ENCODE measurements around the gene MSH2.
"Not testable (repeated sequence)": the region's sequence is repeated elsewhere in the genome, so short reads cannot be mapped to it uniquely, and the experiment has no call there.

Gene MSH2

DNA sequence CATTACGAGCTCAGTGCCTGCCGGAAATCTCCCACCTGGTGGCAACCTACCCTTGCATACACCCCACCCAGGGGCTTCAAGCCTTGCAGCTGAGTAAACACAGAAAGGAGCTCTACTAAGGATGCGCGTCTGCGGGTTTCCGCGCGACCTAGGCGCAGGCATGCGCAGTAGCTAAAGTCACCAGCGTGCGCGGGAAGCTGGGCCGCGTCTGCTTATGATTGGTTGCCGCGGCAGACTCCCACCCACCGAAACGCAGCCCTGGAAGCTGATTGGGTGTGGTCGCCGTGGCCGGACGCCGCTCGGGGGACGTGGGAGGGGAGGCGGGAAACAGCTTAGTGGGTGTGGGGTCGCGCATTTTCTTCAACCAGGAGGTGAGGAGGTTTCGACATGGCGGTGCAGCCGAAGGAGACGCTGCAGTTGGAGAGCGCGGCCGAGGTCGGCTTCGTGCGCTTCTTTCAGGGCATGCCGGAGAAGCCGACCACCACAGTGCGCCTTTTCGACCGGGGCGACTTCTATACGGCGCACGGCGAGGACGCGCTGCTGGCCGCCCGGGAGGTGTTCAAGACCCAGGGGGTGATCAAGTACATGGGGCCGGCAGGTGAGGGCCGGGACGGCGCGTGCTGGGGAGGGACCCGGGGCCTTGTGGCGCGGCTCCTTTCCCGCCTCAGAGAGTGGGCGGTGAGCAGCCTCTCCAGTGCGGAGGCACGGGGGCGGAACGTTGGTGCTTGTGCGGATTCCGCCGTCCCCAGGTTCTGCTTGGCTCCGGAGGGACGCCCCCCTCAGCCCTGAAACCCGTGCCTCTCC, at the start of gene MSH2:
TSS of gene MSH2 (plus strand) at position 352 of the 804 bp plus-strand sequence. CDS start at position 388, 36 bp downstream.
- peak; percentile 57 to 62 for DNase-seq (ENCODE audit: low read depth in 2 of 2)

DNA sequence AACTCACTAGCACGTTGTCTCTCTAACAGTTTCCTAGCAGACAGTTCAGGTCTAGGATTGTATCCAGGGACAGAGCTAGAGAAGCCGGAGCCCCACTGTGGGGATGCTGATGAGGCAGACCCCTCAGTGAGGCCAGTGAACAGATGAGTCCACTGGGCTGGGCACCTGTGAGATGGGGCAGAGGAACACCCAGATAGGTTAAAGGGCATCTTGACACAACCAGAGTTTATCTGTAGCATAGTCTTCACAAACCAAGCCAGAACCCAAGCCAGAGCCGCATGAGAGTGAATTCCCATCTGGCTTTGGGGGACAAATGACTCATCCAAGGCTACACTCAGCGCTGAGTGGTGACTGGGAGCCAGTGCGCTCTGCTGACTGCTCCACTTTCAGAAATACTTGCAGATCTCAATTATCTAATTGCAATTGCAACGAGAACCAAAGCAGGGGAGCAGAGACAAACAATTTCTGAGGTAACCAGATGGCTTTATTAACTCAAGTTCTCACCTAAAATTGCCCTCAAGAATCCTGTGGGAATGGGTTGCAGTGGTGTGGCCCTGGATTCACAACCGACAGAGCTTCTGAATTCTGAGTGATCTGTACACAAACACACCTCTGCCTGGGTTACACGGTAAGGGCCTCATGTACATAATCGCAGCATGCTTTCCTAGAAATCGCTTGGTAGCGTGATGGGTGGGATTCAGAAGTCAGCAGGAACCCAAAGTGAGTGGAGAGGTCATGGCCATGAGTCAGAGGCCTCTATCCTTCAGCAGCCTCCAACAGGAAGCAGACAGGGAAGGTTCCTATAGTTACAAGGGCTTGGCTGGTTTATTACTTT, 48.7 kb upstream of the MSH2 start:
- no peak for DNase-seq (ENCODE audit: low read depth in 2 of 2)

- no peak for DNase-seq (ENCODE audit: low read depth in 2 of 2)
Measured at GRCh38 chr2:47354848-47355204, 48.1 kb upstream of the MSH2 start.

DNA sequence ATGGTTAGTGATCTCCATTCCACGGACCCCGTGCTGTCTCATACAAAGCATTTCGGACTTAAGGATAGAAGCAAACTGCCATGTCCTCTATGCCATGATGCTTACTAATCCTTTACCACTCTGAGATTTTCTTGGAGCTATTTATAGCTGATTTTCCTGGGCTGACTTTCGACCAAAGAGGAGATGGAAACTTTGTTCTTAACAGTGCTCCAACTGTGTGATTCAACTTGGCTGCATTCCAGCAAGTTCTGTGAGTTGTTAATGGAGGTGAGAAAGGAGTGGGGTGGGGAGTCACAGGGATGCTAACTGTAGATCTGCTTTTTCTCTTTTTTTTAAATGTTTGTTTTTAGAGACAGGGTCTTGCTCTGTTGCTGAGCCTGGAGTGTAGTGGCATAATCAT, 45.5 kb upstream of the MSH2 start:
- peak; percentile 28 to 39 for DNase-seq (ENCODE audit: low read depth in 2 of 2)

- no peak for DNase-seq (ENCODE audit: low read depth in 2 of 2)
Measured at GRCh38 chr2:47359375-47359868, 43.5 kb upstream of the MSH2 start.

- no peak for DNase-seq (ENCODE audit: low read depth in 2 of 2)
Measured at GRCh38 chr2:47360283-47360682, 42.7 kb upstream of the MSH2 start.

DNA sequence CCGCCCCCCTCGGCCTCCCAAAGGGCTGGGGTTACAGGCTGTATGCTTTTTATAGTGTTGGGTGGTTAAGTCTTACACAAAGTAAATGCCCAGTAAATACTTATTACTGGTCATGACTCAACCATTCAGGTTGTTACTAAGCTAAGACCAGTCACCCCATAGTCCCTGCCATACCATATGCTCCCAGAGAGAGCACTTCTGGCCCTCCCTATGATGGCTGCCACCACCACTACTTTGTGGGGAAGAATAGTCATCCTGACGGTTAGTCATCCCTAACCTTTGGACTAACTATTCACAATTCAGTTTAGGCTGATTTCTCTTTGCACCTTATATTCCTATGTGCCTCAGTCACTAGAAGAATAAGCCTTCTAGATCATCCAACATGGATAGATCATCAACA, 42.0 kb upstream of the MSH2 start:
- DNase-seq (ENCODE audit: low read depth in 2 of 2), result no peak

DNA sequence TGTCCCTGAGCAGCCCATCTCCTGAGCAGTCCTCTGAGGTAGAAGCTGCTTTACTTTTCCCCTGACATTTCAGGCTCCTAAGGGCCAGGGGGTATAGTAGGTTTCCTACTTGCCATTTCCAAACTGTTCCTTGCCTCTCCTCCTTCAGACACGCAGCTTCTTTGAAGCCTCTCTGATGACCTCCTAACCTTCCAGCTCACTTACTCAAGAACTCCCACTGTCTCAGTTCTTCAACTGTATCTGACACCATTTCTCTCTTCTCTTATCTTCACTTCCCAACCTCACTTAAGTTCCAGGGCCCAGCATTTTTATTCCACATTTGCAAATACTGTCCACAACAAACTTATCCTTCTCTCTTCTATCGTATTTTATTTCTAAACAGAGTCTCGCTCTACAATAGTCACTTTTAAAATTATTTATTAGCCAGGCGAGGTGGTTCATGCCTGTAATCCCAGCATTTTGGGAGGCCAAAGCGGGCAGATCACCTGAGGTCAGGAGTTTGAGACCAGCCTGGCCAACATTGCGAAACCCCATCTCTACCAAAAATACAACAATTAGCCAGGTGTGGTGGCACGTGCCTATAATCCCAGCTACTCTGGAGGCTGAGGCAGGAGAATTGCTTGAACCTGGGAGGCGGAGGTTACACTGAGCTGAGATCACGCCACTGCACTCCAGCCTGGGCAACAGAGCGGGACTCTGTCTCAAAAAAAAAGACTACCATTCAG, 41.3 kb upstream of the MSH2 start:
- DNase-seq (ENCODE audit: low read depth in 2 of 2), result not testable (repeated sequence)

DNA sequence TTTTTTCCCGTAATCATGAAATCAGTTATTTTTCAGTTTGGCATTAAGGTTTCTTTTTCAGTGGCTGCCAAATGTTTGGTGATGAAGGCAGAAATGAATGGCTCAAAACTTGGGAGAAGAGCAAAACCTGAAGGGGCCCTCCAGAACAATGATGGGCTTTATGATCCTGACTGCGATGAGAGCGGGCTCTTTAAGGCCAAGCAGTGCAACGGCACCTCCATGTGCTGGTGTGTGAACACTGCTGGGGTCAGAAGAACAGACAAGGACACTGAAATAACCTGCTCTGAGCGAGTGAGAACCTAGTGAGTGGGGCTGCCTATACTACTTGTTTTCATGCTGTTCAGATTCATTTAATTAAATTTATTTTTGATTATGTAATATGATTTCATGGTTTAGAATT, 29.2 kb upstream of the MSH2 start:
- no peak for DNase-seq (ENCODE audit: low read depth in 2 of 2)

- DNase-seq (ENCODE audit: low read depth in 2 of 2), result no peak
Measured at GRCh38 chr2:47375307-47375706, 27.6 kb upstream of the MSH2 start.

DNA sequence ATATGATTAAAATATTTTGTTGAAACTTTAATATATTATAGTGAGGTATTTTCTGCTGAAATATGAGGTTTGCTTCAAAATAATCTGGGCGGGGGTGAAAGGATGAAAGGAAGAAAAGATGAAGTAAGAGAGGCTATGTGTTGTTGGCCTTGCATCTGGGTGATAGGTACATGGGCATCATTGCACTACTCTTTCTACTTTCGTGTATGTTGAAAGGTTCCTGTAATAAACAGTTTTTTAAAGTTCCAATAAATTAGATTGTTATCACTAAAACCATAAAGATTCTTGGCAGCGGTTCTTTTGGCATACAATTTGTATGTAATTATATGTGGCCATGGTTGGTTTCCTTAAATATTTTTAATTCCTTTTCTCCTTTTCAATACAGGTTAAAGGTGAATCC, 23.6 kb upstream of the MSH2 start:
- no peak for DNase-seq (ENCODE audit: low read depth in 2 of 2)

- no peak for DNase-seq (ENCODE audit: low read depth in 2 of 2)
Measured at GRCh38 chr2:47381408-47381807, 21.5 kb upstream of the MSH2 start.

DNA sequence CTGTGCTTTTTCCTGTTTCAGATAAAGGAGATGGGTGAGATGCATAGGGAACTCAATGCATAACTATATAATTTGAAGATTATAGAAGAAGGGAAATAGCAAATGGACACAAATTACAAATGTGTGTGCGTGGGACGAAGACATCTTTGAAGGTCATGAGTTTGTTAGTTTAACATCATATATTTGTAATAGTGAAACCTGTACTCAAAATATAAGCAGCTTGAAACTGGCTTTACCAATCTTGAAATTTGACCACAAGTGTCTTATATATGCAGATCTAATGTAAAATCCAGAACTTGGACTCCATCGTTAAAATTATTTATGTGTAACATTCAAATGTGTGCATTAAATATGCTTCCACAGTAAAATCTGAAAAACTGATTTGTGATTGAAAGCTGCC, 16.4 kb upstream of the MSH2 start:
- no peak for DNase-seq (ENCODE audit: low read depth in 2 of 2)

- DNase-seq (ENCODE audit: low read depth in 2 of 2), result no peak
Measured at GRCh38 chr2:47388888-47389287, 14.1 kb upstream of the MSH2 start.

DNA sequence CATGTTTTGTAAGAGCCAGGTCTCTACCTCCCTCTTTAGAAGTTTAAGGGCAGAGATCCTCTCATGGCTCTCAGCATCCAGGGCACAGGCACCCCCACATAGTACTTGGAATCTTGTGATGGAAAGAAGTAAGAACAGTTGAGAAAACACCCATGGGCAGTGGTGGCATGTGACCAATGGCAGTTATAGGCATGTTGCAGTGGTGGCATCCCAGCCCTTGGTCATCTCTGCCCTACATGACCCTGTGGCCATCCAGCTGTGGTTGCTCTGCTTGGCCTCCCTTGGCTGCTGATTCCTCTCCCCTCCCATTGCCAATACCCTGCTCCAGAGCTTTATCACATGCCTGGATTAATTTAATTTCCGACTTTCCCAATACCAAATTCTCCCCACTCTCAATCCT, 13.3 kb upstream of the MSH2 start:
- DNase-seq (ENCODE audit: low read depth in 2 of 2), result no peak

- no peak for DNase-seq (ENCODE audit: low read depth in 2 of 2)
Measured at GRCh38 chr2:47401789-47402554, 984 bp upstream of the MSH2 start.

DNA sequence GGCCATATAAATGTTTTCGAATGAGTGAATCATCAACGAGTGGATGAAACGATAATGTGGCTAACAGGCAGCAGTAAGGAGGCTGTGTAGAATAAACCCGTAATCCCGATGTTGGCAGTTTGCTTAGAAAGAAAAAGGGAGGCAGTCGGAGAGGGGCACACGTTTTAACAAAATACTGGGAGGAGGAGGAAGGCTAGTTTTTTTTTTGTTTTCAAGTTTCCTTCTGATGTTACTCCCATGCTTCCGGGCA, 476 bp upstream of the MSH2 start:
- DNase-seq (ENCODE audit: low read depth in 2 of 2), result no peak

DNA sequence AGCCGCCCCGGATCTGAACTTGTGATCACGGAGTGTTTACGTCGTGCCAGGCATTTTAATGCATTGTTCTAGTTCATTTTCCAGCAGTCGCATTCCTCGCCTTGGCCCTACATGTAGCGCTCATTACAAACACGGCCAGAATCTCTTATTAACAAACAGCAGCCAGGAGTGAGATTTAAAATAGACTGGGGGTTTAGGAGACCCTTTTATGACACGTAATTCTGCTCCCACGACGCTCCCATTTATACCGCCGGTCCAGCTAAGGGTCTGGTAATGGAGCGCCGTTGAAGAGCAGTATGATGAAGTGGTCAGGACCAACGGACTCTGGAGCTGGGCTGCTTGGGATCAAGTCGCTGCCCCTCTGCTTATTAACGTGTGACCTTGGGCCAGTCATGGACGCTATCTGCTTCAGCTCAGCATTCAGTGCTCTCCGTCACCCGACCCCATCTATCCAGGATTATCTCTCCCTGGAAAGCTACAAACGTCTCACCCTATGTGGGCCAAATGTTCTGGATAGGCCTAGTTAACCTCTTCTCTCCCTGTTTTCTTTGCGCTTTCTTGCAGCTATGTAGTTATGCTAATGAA, 745 bp downstream of the MSH2 start:
- DNase-seq (ENCODE audit: low read depth in 2 of 2), result no peak

GRCh38 chr2:47404356-47404755, 1.4 kb downstream of the MSH2 start:
- no peak for DNase-seq (ENCODE audit: low read depth in 2 of 2)

- no peak for DNase-seq (ENCODE audit: low read depth in 2 of 2)
Measured at GRCh38 chr2:47405757-47406156, 2.8 kb downstream of the MSH2 start.

DNA sequence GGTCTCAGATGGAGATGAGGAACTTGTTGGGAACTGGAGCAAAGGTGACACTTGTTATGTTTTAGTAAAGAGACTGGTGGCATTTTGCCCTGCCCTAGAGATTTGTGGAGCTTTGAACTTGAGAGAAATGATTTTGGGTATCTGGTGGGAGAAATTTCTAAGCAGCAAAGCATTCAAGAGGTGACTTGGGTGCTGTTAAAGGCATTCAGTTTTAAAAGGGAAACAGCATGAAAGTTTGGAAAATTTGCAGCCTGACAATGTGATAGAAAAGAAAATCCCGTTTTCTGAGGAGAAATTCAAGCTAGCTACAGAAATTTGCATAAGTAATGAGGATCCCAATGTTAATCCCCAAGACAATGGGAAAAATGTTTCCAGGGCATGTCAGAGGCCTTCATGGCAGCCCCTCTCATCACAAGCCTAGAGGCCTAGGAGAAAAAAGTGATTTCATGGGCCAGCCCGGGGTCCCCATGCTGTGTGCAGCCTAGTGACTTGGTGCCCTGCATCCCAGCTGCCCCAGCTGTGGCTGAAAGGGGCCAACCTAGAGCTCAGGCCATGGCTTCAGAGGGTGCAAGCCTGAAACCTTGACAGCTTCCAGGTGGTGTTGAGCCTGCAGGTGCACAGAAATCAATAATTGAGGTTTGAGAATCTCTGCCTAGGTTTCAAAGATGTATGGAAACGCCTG, 3.8 kb downstream of the MSH2 start:
- DNase-seq (ENCODE audit: low read depth in 2 of 2), result not testable (repeated sequence)

Data from fibroblast of skin of left biceps (primary cell).